HG03108 (cell line): Measurements from ENCODE around the gene APH1B.

Experiments used
- ATAC-seq: cut with Tn5 transposase; IDR thresholded peaks from one replicate; pipeline ENCODE4 v1.9.1; 2021; ENCODE audit warnings: moderate library complexity; ENCODE audit not compliant: unreplicated experiment

The APH1B gene

GRCh38 chr15:63350178-63350621 lies 72.8 kb downstream of the APH1B start:
- no peak for ATAC-seq

DNA sequence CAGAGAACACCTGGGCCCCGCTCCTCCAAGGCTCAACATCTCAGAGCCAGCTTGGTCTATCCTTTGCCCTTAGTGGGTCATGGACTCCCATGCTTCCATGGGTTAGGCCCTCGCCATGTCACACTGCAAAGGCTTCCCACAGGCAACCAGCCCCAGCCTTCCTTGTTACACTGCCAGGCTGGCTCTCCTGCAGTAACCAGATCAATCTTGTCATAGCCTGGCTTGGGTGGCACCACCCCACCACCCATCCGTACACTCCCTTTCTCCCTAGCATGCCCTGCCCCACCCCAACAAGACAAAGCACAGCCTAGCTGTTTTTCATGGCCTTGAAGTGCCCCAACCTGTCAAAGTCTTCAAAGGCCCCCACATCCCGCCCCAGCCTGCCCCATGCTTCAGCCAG lies 73.8 kb downstream of the APH1B start:
- no peak for ATAC-seq

DNA sequence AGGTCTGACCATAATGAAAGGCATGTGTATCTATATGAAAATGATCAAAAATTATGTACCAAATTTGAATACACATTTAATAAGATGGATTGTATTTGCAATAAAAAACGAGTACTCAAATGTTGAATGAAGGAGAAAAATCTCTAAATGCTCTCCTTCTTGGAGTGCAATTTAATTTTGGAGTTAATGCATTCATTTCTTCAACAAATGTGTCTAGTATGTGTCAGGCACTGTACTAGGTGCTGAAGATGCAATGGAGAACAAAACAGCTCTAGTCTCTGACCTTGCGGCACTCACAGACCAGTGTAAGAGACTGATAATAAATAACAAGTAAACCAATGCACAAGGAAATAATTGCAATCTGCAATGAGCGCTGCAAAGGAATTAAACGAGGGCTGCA lies 75.4 kb downstream of the APH1B start:
- ATAC-seq = no peak

- no peak for ATAC-seq
Observed at GRCh38 chr15:63353261-63353660, 75.9 kb downstream of the APH1B start.

DNA sequence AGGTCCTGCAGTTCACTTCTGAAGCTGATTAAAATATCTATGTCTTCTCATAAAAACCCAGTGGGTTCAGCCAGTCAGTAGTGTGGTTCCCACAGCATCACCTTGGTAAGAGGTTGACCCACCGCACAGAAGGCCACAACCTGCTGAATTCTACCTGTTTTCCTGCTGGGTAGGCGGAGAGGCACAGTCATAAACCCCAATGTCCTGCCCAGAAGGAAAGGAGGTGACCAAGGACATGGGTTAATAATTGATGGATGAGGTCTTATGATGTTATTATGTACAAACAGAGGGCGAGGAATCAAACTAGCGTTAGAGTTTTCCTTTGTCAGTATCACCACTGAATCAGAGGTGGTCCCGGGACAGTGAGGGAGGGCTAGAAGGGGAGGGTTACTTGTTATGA lies 76.5 kb downstream of the APH1B start:
- no peak for ATAC-seq

DNA sequence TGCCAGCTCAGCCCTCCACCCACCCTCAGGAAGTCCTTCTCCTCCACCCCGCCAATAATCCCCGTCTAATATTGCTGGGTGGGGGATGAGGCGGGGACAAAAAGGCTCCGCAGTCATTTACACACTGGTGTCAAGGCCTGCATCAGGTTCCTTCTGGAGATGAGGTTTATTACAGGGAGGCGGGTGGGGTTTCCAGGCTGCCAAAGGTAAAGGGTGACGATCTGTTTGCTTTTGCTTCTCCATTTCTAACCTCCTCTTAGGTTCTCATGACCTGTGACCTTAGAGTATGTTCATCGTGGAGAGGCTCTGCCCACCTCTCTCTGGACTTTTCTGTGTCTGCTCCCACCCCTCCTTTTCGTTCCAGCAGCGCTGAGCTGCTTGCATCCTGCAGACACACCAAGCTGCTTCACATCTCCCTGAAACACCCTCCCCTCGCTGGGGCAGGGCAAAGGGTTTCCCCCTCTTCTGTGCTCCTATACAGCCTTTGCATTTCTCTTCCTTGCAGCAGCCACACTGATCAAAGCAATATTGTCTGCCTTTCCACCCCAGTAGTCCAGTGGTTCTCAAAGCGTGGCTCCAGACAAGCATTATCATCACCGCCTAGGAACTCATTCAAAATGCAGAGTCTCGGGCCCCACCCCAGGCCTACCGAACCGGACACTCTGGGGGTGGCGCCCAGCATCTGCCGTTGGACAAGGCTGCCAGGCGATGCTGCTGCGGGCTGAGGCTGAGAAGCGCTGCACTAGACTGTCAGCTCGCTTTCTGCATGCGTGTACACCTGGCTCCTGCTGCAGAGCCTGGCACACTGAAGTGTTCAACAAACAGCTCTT lies 77.6 kb downstream of the APH1B start:
- ATAC-seq = no peak

- ATAC-seq = no peak
Observed at GRCh38 chr15:63357061-63357460, 79.7 kb downstream of the APH1B start.

DNA sequence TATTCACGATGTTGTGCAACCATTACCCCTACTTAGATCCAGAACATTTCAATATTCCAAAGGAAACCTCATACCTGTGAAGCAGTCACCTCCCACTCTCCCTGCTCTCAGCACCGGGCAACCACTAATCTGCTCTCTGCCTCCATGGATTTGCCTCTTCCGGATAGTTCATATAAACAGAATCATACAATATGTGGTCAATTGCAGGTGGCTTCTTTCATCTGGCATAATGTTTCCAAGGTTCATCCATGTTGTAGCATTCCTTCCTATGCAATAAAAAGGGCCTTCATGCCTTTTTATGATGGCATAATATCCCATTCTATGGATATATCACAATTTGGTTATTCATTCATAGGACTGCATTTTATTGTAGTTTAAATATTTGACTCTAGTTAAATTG lies 80.3 kb downstream of the APH1B start:
- ATAC-seq = no peak

DNA sequence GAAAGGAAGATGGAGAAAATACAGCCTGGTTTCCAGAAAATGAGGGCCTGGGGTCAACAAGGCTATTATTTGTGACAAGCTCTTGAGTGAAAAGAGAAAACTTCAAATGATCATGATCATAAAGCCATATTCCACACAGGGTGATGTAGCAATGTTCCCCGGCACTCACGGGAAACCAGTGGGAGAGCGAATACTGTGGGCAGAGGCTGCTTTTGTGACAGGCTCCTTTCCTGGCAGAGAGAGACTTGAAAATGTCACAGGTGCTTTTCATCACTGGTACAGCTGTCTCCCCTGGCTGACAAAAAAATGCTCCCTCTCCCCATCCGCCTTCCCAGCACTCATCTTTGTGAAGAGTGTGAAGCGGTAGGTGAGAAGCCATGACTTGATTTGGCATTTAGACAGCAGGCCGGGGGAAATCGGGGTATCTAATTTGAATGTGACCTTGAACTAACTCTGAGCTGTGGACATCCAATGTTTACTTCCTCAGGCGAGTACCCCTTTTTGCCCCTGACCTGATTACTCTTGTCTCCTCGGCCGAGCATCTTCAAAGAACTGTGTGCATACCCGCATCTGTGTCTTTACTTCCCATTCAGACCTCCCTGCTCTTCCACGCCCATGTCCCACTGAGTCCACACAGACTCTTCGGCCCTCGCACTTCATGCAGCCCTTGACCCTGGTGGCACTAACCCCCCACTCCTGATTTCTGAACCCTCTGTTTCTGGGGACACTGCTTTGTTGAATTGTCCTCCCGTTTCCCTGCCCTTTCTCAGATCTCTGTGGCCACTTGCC lies 81.0 kb downstream of the APH1B start:
- no peak for ATAC-seq
